Right lobe of liver (tissue), 6 donors: ENCODE measurements around the gene LHX1. TPM values are rescaled to one million over a fixed set of nuclear protein-coding genes. Genes with fewer than 3 reads are reported as not detected.

Experiments
- ATAC-seq, 4 donors: fragments of 200-7000 bp; cut with Tn5 transposase; one replicate each; pipeline ENCODE4 v1.9.1; 2020; ENCODE audit warnings: mild to moderate bottlenecking in 4 of 4, moderate library complexity in 4 of 4
- DNase-seq, 3 donors: peaks; one replicate each; pipeline ENCODE4 v3.0.0-alpha.2; 2020
- H3K27ac ChIP-seq, 3 donors: fragments of 200-600 bp; one replicate each; pipeline ENCODE4 v1.8.0; 2022
- H3K27me3 ChIP-seq, 2 donors: fragments of 200-600 bp; one replicate each; pipeline ENCODE4 v1.8.0; 2022
- H3K36me3 ChIP-seq, 4 donors: fragments of 200-600 bp; sonication (generic) in 1 of 4; one replicate each; pipeline versions ENCODE4 v1.5.1 to v1.8.0; 2017 to 2022; ENCODE audit warnings: control low read depth in 1 of 4
- H3K4me1 ChIP-seq, 4 donors: fragments of 200-600 bp; sonication (generic) in 1 of 4; one replicate each; pipeline versions ENCODE4 v1.5.1 to v1.8.0; 2017 to 2022; ENCODE audit warnings: control low read depth in 1 of 4
- H3K4me3 ChIP-seq, 3 donors: fragments of 200-600 bp; one replicate each; pipeline ENCODE4 v1.8.0; 2022
- H3K9me3 ChIP-seq, 4 donors: fragments of 200-600 bp; sonication (generic) in 1 of 4; one replicate each; pipeline versions ENCODE4 v1.5.1 to v1.8.0; 2017 to 2022; ENCODE audit warnings: control low read depth in 1 of 4
- POLR2A ChIP-seq: fragments of 450-650 bp; IDR thresholded peaks from one replicate; pipeline ENCODE4 v1.6.1; 2017; ENCODE audit warnings: antibody characterized with exemption, mild to moderate bottlenecking
- WGBS: methylation state at CpG from one replicate; pipeline ENCODE4 v1.1.6; 2018; ENCODE audit warnings: low coverage, low lambda C conversion rate; ENCODE audit not compliant: insufficient coverage; ENCODE audit errors: missing lambda C conversion rate; 5-methylcytosine and 5-hydroxymethylcytosine counted together
- intact Hi-C, 2 donors: fragments of 100-400 bp; cut with DNase I; formaldehyde crosslinking; loops; one replicate each; pipeline versions ENCODE4 v1.11.2 to v1.14.1; 2022
- total RNA-seq, 6 experiments: library from RNA; depleted of rRNA in 2 of 6; stranded (reverse); fragments of >200 nt in 2 of 6; fragmentation: NEBNext Ultra II Directional in 3 of 6; extraction: Animal tissue kit (Norgen Biotek cat#: 25700) in 3 of 6; gene quantifications; one replicate each; pipeline versions ENCODE4 v1.1.0 to v1.2.4, GENCODE V29; 2016 to 2023
- TF ChIP-seq, protein P1 (sequence below), 4 donors: fragments of 200-600 bp in 3 of 4; fragments of 450-650 bp in 1 of 4; IDR thresholded peaks; one replicate each; pipeline versions ENCODE4 v1.5.1 to v1.8.0; 2016 to 2022; ENCODE audit warnings: antibody characterized with exemption in 4 of 4, mild to moderate bottlenecking in 2 of 4
- donor health status: DM: no; HTN: yes; CAD: no.
- donor health status: DM: no; HTN: no; CAD: no.
- donor health status: DM: no; HTN: no; CAD: no.
- donor health status: DM: no; HTN: yes; CAD: no.
- donor health status: DM: no; HTN: yes; CAD: no.

LHX1 gene
- total RNA-seq, 6 experiments from 2014 or later = not detected

DNA sequence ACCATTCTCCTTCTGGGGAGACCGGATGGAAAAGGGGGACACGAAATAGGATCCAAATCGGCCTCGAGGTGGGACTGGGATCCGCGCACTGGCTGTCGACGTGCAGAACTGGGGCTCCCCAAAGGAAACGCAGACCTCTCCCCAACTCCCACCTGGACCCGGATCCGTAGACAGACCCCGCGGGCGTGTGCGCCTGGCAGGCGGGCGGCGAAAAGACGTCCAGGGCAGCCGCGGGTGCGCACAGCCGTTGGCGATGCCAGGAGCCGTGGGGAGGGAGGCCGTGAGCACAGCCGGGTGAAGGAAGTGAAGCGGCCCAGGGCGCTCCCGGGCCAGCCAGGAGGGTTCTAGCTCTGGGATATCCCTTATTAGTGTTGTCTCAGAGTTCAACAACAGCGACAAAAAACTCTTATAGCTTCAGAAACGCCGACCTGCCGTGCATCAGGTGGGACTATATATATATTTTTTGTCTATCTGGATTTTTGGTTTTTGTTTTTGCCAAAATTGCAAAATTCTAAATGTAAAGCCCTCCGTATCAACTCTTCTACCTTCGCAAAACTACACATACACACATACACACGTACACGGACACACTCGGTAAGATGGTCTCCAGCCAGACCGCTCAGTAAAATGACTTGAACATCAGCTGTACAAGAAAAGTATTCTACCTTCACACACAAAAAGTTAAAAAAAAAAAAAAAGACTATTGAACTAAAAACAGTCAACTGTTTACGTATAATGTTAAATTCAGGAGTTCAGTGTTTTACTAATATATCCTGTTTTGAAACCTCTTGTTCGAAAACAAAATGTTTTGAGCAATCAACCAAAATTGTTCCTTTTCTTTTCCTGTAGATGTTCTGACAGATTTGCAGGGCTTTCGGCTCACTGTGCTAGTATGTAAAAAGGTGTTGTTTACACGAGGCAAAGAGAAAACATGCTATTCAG lies 6.2 kb downstream of the LHX1 start:
- Histone ChIP-seq H3K36me3 (no peaks in the 10 kb centered on the region), H3K4me1 (peaks cover 0 to 10% (median 4%) of the 10 kb centered on the region in 4 donors), H3K27me3 (peaks cover 42 to 78% of the 10 kb centered on the region in 2 donors), H3K4me3 (no peak overlapping the region), H3K27ac (no peak overlapping the region), H3K9me3 (no peaks in the 10 kb centered on the region)
- ATAC-seq = no peak
- WGBS = 20% methylated on average over 19 of the region's 44 CpGs
- no peak for DNase-seq
- intact Hi-C loops = loop anchor here (10.0 kb wide), 1 partner anchor 101 kb away; no protein-coding TSS in a partner anchor
- no peak for TF ChIP-seq POLR2A
- TF ChIP-seq, protein P1, sequence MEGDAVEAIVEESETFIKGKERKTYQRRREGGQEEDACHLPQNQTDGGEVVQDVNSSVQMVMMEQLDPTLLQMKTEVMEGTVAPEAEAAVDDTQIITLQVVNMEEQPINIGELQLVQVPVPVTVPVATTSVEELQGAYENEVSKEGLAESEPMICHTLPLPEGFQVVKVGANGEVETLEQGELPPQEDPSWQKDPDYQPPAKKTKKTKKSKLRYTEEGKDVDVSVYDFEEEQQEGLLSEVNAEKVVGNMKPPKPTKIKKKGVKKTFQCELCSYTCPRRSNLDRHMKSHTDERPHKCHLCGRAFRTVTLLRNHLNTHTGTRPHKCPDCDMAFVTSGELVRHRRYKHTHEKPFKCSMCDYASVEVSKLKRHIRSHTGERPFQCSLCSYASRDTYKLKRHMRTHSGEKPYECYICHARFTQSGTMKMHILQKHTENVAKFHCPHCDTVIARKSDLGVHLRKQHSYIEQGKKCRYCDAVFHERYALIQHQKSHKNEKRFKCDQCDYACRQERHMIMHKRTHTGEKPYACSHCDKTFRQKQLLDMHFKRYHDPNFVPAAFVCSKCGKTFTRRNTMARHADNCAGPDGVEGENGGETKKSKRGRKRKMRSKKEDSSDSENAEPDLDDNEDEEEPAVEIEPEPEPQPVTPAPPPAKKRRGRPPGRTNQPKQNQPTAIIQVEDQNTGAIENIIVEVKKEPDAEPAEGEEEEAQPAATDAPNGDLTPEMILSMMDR (IDR thresholded peaks at IDR 0.05) = no peak

- 0% methylated on average over 1 of the region's 1 CpG for WGBS
- intact Hi-C loops = loop anchor here (10.0 kb wide), 1 partner anchor 100 kb away; no protein-coding TSS in a partner anchor
- Histone ChIP-seq H3K36me3 (no peaks in the 10 kb centered on the region), H3K4me3 (no peak overlapping the region), H3K4me1 (peaks cover 0 to 7% (median 3%) of the 10 kb centered on the region in 4 donors), H3K27me3 (peaks cover 31 to 69% of the 10 kb centered on the region in 2 donors), H3K9me3 (no peaks in the 10 kb centered on the region), H3K27ac (no peak overlapping the region)
- DNase-seq (no peak), ATAC-seq (no peak)
- TF ChIP-seq, protein P1 (IDR thresholded peaks at IDR 0.05) = no peak
- no peak for TF ChIP-seq POLR2A
Observed at GRCh38 chr17:36944553-36944952, 7.3 kb downstream of the LHX1 start.

- no peak for DNase-seq
- 24% methylated on average over 1 of the region's 1 CpG for WGBS
- TF ChIP-seq, protein P1 (IDR thresholded peaks at IDR 0.05) = no peak
- no peak for TF ChIP-seq POLR2A
- Histone ChIP-seq H3K4me1 (peaks cover 0 to 13% (median 7%) of the 10 kb centered on the region in 4 donors), H3K9me3 (no peaks in the 10 kb centered on the region), H3K4me3 (no peak overlapping the region), H3K27me3 (peaks cover 27 to 65% of the 10 kb centered on the region in 2 donors), H3K36me3 (no peaks in the 10 kb centered on the region), H3K27ac (no peak overlapping the region)
- intact Hi-C loops = loop anchor here (10.0 kb wide), 1 partner anchor 100 kb away; no protein-coding TSS in a partner anchor
- no peak for ATAC-seq
Observed at GRCh38 chr17:36945140-36945539, 7.9 kb downstream of the LHX1 start.

DNA sequence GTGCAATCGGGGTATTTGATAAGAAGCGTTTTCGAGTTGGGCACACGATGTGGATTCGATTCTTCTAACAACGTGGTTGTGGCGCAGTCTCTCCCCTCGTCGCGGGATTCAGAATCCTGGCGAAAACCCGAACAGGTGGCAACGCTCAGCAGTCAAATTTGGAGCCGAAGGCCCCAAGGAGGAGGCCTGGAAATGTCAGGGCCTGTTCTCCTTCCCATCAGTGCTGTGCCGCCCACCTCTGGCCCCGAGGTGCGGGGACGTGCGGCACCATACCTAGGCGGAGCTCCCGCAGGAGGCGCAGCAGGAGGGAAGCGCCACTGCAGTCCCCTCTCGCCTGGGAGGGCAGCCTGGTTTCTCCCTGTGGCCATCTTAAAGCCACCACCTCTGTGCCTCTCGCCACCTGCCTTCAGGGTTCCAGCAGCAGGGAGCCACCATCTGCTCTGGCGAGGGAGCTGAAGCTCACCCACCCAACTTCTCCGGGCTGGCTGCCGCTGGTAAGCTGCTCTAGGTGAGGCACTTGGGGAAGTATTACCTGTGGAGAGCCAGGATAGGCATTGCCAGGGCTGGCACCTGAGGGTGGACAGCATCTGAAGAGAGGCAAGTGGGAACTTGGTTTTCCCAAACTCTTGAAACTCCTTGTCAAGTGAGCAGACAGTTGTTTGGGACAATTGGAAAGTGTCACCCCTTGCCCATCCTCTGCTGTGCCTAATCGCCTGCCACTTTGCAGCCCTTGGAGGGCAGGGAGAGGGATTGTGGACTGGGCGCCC lies 8.9 kb downstream of the LHX1 start:
- H3K27ac ChIP-seq = no peak overlapping the region
- no peaks in the 10 kb centered on the region for H3K36me3 ChIP-seq
- 13% methylated on average over 21 of the region's 30 CpGs for WGBS
- intact Hi-C loops = loop anchor here (10.0 kb wide), 1 partner anchor 99 kb away; no protein-coding TSS in a partner anchor
- no peak overlapping the region for H3K4me3 ChIP-seq
- H3K9me3 ChIP-seq = no peaks in the 10 kb centered on the region
- ATAC-seq (no peak), DNase-seq (no peak)
- peaks cover 22 to 55% of the 10 kb centered on the region in 2 donors for H3K27me3 ChIP-seq
- H3K4me1 ChIP-seq = peaks cover 0 to 17% (median 7%) of the 10 kb centered on the region in 4 donors
- TF ChIP-seq, protein P1 (IDR thresholded peaks at IDR 0.05) = no peak
- TF ChIP-seq POLR2A = no peak
